Astrocyte (in vitro differentiated cells and primary cell): ENCODE data around the gene MIB2. TPM values are rescaled to one million over a fixed set of nuclear protein-coding genes. Genes with fewer than 3 reads are reported as not detected.

ENCODE experiments used
- DNase-seq: peaks from one replicate; pipeline ENCODE4 v3.0.0-alpha.2; 2010; ENCODE audit warnings: low read depth
- FAIRE-seq: peaks from 2 replicates; lab custom pipeline; 2011; peaks lifted over from hg19 to GRCh38; lab: Jason Lieb, UNC
- H2AFZ ChIP-seq: 2 replicates; pipeline ENCODE4 v1.6.0; 2012; ENCODE audit warnings: low read depth, low read length, inconsistent platforms
- H3K27ac ChIP-seq: 2 replicates; pipeline ENCODE4 v1.5.1; 2011; ENCODE audit warnings: low read depth, low read length, inconsistent platforms
- H3K27me3 ChIP-seq: 2 replicates; pipeline ENCODE4 v1.6.0; 2011; ENCODE audit warnings: low read length, inconsistent platforms; ENCODE audit not compliant: insufficient read depth
- H3K36me3 ChIP-seq: 2 replicates; pipeline ENCODE4 v1.5.1; 2011; ENCODE audit warnings: low read length, inconsistent platforms; ENCODE audit not compliant: insufficient read depth
- H3K4me1 ChIP-seq: 2 replicates; pipeline ENCODE4 v1.5.1; 2011; ENCODE audit warnings: low read length, inconsistent platforms; ENCODE audit not compliant: insufficient read depth
- H3K4me2 ChIP-seq: 2 replicates; pipeline ENCODE4 v1.6.0; 2012; ENCODE audit warnings: low read length, inconsistent platforms
- H3K4me3 ChIP-seq: 2 replicates; pipeline ENCODE4 v1.5.1; 2011; ENCODE audit warnings: low read depth, mild to moderate bottlenecking, low read length, inconsistent platforms; ENCODE audit not compliant: insufficient read depth
- H3K79me2 ChIP-seq: 2 replicates; pipeline ENCODE4 v1.6.0; 2012; ENCODE audit warnings: mild to moderate bottlenecking, low read length, inconsistent platforms; ENCODE audit not compliant: insufficient read depth
- H3K9ac ChIP-seq: 2 replicates; pipeline ENCODE4 v1.6.0; 2012; ENCODE audit warnings: mild to moderate bottlenecking, low read length, inconsistent platforms
- H3K9me3 ChIP-seq: 2 replicates; pipeline ENCODE4 v1.5.1; 2012; ENCODE audit warnings: low read depth, mild to moderate bottlenecking, low read length, inconsistent platforms; ENCODE audit not compliant: insufficient read depth
- H4K20me1 ChIP-seq: 2 replicates; pipeline ENCODE4 v1.6.0; 2012; ENCODE audit warnings: low read length, inconsistent platforms; ENCODE audit not compliant: insufficient read depth
- H3K27ac Mint-ChIP-seq: one replicate; pipeline ENCODE4 v1.8.0; 2021; ENCODE audit warnings: mild to moderate bottlenecking, mixed read lengths; ENCODE audit not compliant: unreplicated experiment
- H3K27me3 Mint-ChIP-seq: one replicate; pipeline ENCODE4 v1.8.0; 2021; ENCODE audit warnings: low read depth, mixed read lengths; ENCODE audit not compliant: unreplicated experiment
- H3K36me3 Mint-ChIP-seq: one replicate; pipeline ENCODE4 v1.8.0; 2021; ENCODE audit warnings: low read depth, mixed read lengths; ENCODE audit not compliant: unreplicated experiment
- H3K4me1 Mint-ChIP-seq: one replicate; pipeline ENCODE4 v1.8.0; 2021; ENCODE audit warnings: low read depth, mixed read lengths; ENCODE audit not compliant: unreplicated experiment
- H3K4me3 Mint-ChIP-seq: one replicate; pipeline ENCODE4 v1.8.0; 2021; ENCODE audit warnings: mild to moderate bottlenecking, moderate library complexity, mixed read lengths; ENCODE audit not compliant: unreplicated experiment
- H3K9me3 Mint-ChIP-seq: one replicate; pipeline ENCODE4 v1.8.0; 2021; ENCODE audit warnings: mild to moderate bottlenecking, mixed read lengths; ENCODE audit not compliant: unreplicated experiment
- CTCF ChIP-seq: IDR thresholded peaks from 2 replicates; pipeline ENCODE4 v1.5.1; 2011; ENCODE audit warnings: low read depth, mild to moderate bottlenecking, inconsistent platforms, low read length, moderate library complexity; ENCODE audit not compliant: insufficient read depth
- EZH2 ChIP-seq: IDR thresholded peaks from 2 replicates; pipeline ENCODE4 v1.6.1; 2012; ENCODE audit warnings: mild to moderate bottlenecking, low read length, inconsistent platforms; ENCODE audit not compliant: insufficient read depth
- total RNA-seq: library from RNA; stranded (reverse); gene quantifications from 2 replicates; pipeline ENCODE4 v1.2.1, GENCODE V29; 2021

Gene MIB2
- total RNA-seq, 1 donor from 2014 or later = 80.1 TPM

GRCh38 chr1:1627829-1628753 lies 12.8 kb downstream of the MIB2 start:
- H3K9ac ChIP-seq = no peak overlapping the region
- peaks cover 7% of the 10 kb centered on the region for H4K20me1 ChIP-seq
- peaks cover 3% of the 10 kb centered on the region for H3K27me3 ChIP-seq
- no peak overlapping the region for H3K4me2 ChIP-seq
- H3K4me1 ChIP-seq = no peaks in the 10 kb centered on the region
- no peaks in the 10 kb centered on the region for H3K9me3 ChIP-seq
- H3K4me1 Mint-ChIP-seq = no peaks in the 10 kb centered on the region
- TF ChIP-seq CTCF (no peak), EZH2 (no peak)
- H3K4me3 ChIP-seq = no peak overlapping the region
- no peaks in the 10 kb centered on the region for H3K36me3 ChIP-seq
- no peak for FAIRE-seq
- DNase-seq = no peak
- no peaks in the 10 kb centered on the region for H3K9me3 Mint-ChIP-seq
- H2AFZ ChIP-seq = no peak overlapping the region
- H3K27me3 Mint-ChIP-seq = no peaks in the 10 kb centered on the region
- no peak overlapping the region for H3K27ac ChIP-seq
- H3K4me3 Mint-ChIP-seq = no peak overlapping the region
- no peaks in the 10 kb centered on the region for H3K36me3 Mint-ChIP-seq
- H3K79me2 ChIP-seq = no peaks in the 10 kb centered on the region
- no peak overlapping the region for H3K27ac Mint-ChIP-seq

- H3K4me2 ChIP-seq = no peak overlapping the region
- DNase-seq = no peak
Measured at GRCh38 chr1:1628754-1629429, 13.6 kb downstream of the MIB2 start.

More at GRCh38 chr1:1628754-1629429, 13.6 kb downstream of the MIB2 start:
- H3K4me1 ChIP-seq = no peaks in the 10 kb centered on the region
- peaks cover 3% of the 10 kb centered on the region for H3K27me3 ChIP-seq
- no peaks in the 10 kb centered on the region for H3K36me3 ChIP-seq
- Mint-ChIP-seq H3K9me3 (no peaks in the 10 kb centered on the region), H3K27me3 (no peaks in the 10 kb centered on the region), H3K27ac (no peak overlapping the region), H3K4me3 (no peak overlapping the region), H3K4me1 (no peaks in the 10 kb centered on the region), H3K36me3 (no peaks in the 10 kb centered on the region)
- H3K9ac ChIP-seq = no peak overlapping the region
- no peak for FAIRE-seq
- H4K20me1 ChIP-seq = peaks cover 7% of the 10 kb centered on the region
- no peaks in the 10 kb centered on the region for H3K9me3 ChIP-seq
- no peak for TF ChIP-seq CTCF
- no peak for TF ChIP-seq EZH2
- no peak overlapping the region for H2AFZ ChIP-seq
- no peak overlapping the region for H3K4me3 ChIP-seq
- H3K27ac ChIP-seq = no peak overlapping the region
- no peaks in the 10 kb centered on the region for H3K79me2 ChIP-seq
